Muscle of leg (tissue), 11 donors: ENCODE data around the gene PRM3. TPM values are rescaled to one million over a fixed set of nuclear protein-coding genes. Genes with fewer than 3 reads are reported as not detected.

Source experiments
- DNase-seq: peaks from one replicate; pipeline ENCODE4 v3.0.0; 2013
- H3K27ac ChIP-seq: one replicate; pipeline ENCODE4 v1.5.1; 2013; ENCODE audit warnings: mild to moderate bottlenecking, low read length, control low read depth
- H3K27me3 ChIP-seq: one replicate; pipeline ENCODE4 v1.6.1; 2013; ENCODE audit warnings: low read length; ENCODE audit not compliant: control insufficient read depth, insufficient read depth
- H3K36me3 ChIP-seq: one replicate; pipeline ENCODE4 v1.6.1; 2013; ENCODE audit warnings: low read length; ENCODE audit not compliant: control insufficient read depth, insufficient read depth
- H3K4me1 ChIP-seq: one replicate; pipeline ENCODE4 v1.6.1; 2013; ENCODE audit warnings: low read length; ENCODE audit not compliant: control insufficient read depth, insufficient read depth
- H3K4me3 ChIP-seq: one replicate; pipeline ENCODE4 v1.5.1; 2013; ENCODE audit warnings: low read length, control low read depth
- H3K9me3 ChIP-seq: replicated peaks from 2 replicates; pipeline ENCODE4 v1.6.1; 2013; ENCODE audit warnings: low read depth, low read length; ENCODE audit not compliant: control insufficient read depth
- WGBS: methylation state at CpG from one replicate; pipeline ENCODE4 v1.1.5; 2013; ENCODE audit warnings: missing lambda C conversion rate; ENCODE audit not compliant: insufficient coverage; 5-methylcytosine and 5-hydroxymethylcytosine counted together
- polyA plus RNA-seq, 8 donors: library from polyadenylated mRNA; unstranded; fragments of 120-200 nt; gene quantifications; one replicate each; pipeline versions ENCODE4 v1.2.1 to v1.2.3, GENCODE V29; 2013; ENCODE audit warnings: inconsistent platforms in 1 of 8, low replicate concordance in 1 of 8; ENCODE audit not compliant: insufficient read length in 8 of 8, insufficient read depth in 1 of 8
- total RNA-seq: library from RNA; stranded (reverse); fragments of 120-200 nt; gene quantifications from one replicate; pipeline ENCODE4 v1.2.4, GENCODE V29; 2013

Gene PRM3
- total and polyA plus RNA-seq, 9 donors, result not detected

DNA sequence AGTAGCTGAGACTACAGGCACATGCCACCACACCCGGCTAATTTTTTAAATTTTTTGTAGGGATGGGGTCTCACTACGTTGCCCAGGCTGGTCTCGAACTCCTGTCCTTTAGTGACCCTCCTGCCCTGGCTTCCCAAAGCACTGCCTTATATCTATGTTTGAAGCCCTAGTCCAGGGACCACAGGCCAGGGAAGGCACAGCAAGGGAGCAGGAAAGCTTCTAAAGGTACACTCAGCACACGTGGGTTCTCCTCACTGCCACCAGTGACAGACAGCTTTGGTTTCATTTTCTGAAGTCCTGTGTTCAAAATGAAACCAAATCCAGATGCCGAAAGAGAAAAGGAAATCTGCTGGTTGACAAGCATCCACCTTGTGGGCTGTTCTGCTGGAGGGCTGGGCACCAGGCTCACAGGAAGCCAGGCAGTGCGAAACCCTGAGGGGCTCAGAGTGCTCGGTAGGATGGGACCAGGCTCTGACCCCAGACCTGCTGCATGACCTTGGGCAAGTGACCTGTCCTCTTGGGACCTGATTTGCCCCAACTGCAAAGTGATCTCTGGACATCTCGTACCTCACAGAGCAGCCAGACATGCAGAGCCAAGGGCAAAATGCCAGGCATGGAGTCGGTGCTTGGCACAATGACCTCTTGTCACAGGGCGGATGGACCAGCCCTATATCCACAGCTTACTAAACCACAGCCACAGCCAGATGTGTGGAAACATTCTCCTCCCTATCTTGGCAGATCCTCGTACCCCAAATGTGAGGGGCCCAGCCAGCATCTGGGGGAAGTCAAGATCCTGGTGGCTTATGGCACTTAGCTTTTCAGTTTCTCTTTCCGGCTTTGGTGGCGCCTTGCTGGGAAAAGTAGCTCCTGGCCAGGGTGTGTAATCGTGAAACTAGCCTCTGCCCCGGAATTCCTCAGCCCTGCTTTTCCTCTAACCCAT, 14.6 kb downstream of the PRM3 start:
- WGBS, result 37% methylated on average over 6 of the region's 15 CpGs
- Histone ChIP-seq H3K27me3 (peaks cover 7% of the 10 kb centered on the region), H3K36me3 (no peaks in the 10 kb centered on the region), H3K27ac (no peak overlapping the region), H3K4me1 (peaks cover 23% of the 10 kb centered on the region), H3K4me3 (no peak overlapping the region), H3K9me3 (no peaks in the 10 kb centered on the region)
- DNase-seq, result peak; percentile 62

DNA sequence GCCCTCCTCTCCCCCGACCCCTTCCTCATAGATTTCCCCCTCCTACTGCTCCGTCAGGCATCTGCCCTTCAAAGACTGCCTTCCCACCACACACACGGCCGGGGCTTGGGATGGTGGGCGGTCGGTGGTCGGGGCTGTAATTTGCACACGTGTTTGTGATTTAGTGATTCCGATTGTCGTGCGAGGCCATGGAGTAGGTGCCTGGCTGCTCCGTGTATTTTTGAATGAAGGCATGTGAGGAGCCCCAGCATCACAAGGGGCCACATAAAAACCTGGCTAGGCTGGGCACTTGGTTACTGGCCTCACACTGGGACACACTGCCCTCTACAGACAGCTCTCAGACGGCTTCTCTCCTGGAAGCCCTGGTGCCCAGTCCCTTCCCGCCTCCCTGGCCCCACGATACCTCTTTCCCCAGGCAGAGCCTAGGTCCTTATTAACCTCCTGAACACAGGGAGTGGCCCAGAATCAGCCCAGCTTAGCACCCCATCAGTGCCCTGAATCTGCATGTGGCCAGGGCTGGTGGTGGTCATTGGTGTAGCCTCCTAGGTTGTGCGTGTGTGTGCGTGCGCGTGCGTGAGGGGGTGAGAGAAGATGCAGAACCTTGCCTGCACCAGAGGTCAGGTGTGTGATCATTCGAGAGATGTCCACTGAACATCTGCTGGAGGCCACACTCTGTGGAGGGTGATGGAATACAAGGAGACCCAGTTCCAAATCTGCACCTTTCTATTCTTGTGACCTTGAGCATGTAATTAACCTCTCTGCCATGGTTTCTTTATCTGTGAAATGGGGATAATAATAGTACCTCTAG, 16.1 kb downstream of the PRM3 start:
- Histone ChIP-seq H3K4me3 (peak overlapping the region; percentile 72), H3K27ac (peak overlapping the region; percentile 96), H3K4me1 (peaks cover 29% of the 10 kb centered on the region), H3K9me3 (no peaks in the 10 kb centered on the region), H3K27me3 (peaks cover 14% of the 10 kb centered on the region), H3K36me3 (peaks cover 3% of the 10 kb centered on the region)
- peak; percentile 91 for DNase-seq
- 2% methylated on average over 7 of the region's 21 CpGs for WGBS

- Histone ChIP-seq H3K36me3 (peaks cover 3% of the 10 kb centered on the region), H3K27me3 (peaks cover 14% of the 10 kb centered on the region), H3K27ac (peak overlapping the region; percentile 96), H3K4me1 (peaks cover 29% of the 10 kb centered on the region), H3K4me3 (peak overlapping the region; percentile 72), H3K9me3 (no peaks in the 10 kb centered on the region)
- under 1% methylated on average over 25 of the region's 32 CpGs for WGBS
- peak; percentile 73 for DNase-seq
These were observed 16.7 kb downstream of the PRM3 start for GRCh38 chr16:11256661-11257130.

DNA sequence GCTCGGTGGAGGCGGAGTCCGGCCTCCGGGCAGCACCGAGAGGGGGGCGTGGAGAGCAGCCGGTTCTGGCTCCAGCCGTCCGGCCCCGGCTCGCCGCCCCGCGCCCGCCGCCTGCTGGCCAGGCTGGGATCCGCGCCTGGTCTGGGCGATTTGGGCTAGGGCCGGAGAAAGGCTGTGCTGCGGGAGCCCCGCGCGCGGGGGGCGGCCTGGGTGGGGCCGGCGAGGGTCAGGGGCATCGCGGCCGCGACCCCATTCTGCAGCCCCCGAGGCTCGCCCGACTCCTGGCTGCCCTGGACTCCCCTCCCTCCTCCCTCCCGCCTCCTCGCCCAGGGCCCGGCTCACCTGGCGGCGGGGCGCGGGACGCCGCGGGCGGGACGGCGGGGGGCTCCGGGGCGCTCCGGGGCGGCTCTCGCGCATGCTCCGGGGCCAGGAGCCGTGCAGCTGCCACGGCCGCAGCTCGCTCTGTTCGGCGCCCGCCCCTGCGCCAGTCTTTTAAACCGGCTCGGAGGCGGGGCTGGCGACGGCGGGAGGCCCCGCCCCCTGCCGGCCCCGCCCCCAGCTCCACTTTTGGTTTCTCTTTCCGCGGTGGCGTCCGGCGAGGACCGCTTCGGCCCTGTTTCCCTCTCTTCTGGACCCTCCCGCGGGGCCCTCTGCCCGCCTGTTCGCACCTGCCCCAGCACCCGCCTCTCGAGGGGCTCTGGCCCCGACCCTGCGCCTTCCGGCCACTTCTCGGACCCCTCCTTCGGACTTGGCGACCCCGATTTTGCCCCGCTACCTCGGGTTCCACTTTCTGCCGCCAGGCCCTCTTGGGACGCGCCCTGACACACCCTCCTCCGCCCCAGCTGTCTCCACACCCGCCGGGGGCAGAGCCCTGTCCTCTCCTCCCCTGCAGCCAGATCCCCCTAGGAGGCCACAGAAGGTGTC, 17.4 kb downstream of the PRM3 start, which contains the start of gene SOCS1:
TSS of gene SOCS1 (minus strand) at position 468 of the 924 bp plus-strand sequence. CDS start 726 bp downstream, outside the sequence.
- DNase-seq, result peak; percentile 95
- H3K4me1 ChIP-seq, result peaks cover 29% of the 10 kb centered on the region
- peaks cover 3% of the 10 kb centered on the region for H3K36me3 ChIP-seq
- no peaks in the 10 kb centered on the region for H3K9me3 ChIP-seq
- peaks cover 14% of the 10 kb centered on the region for H3K27me3 ChIP-seq
- peak within 1 kb of the TSS; percentile 96 for H3K27ac ChIP-seq
- peak within 1 kb of the TSS; percentile 72 for H3K4me3 ChIP-seq
- WGBS, result under 1% methylated on average over 98 of the region's 100 CpGs

GRCh38 chr16:11254913-11255736, 18.3 kb downstream of the PRM3 start:
- Histone ChIP-seq H3K9me3 (no peaks in the 10 kb centered on the region), H3K4me1 (peaks cover 31% of the 10 kb centered on the region), H3K27ac (no peak overlapping the region), H3K36me3 (peaks cover 3% of the 10 kb centered on the region), H3K4me3 (peak overlapping the region; percentile 52), H3K27me3 (peaks cover 14% of the 10 kb centered on the region)
- peak; percentile 69 for DNase-seq
- 1% methylated on average over 105 of the region's 105 CpGs for WGBS

GRCh38 chr16:11253995-11254912, 19.2 kb downstream of the PRM3 start:
- 10% methylated on average over 9 of the region's 29 CpGs for WGBS
- Histone ChIP-seq H3K27me3 (peaks cover 14% of the 10 kb centered on the region), H3K4me3 (peak overlapping the region; percentile 52), H3K27ac (no peak overlapping the region), H3K4me1 (peaks cover 29% of the 10 kb centered on the region), H3K9me3 (no peaks in the 10 kb centered on the region), H3K36me3 (peaks cover 3% of the 10 kb centered on the region)
- no peak for DNase-seq

GRCh38 chr16:11253009-11253994, 20.1 kb downstream of the PRM3 start:
- DNase-seq, result no peak
- H3K9me3 ChIP-seq, result no peaks in the 10 kb centered on the region
- H3K27me3 ChIP-seq, result peaks cover 14% of the 10 kb centered on the region
- 87% methylated on average over 3 of the region's 5 CpGs for WGBS
- H3K27ac ChIP-seq, result no peak overlapping the region
- peaks cover 3% of the 10 kb centered on the region for H3K36me3 ChIP-seq
- peaks cover 23% of the 10 kb centered on the region for H3K4me1 ChIP-seq
- no peak overlapping the region for H3K4me3 ChIP-seq
